Activated B cell treated with CpG ODN at 0.5 μM for 24 hours (primary cell): ENCODE data around the gene NRSN1. TPM values are rescaled to one million over a fixed set of nuclear protein-coding genes. Genes with fewer than 3 reads are reported as not detected.
"Not testable (repeated sequence)": the region's sequence is repeated elsewhere in the genome, so short reads cannot be mapped to it uniquely, and the experiment has no call there.

ENCODE experiments used
- ATAC-seq: fragments of 200-7000 bp; cut with Tn5 transposase; one replicate; pipeline ENCODE4 v1.10.0; 2021; ENCODE audit warnings: low read depth, mild to moderate bottlenecking, moderate library complexity
- CTCF ChIA-PET: fragments of 350-600 bp; sonication (Branson Sonifier 250); formaldehyde crosslinking; loops from one replicate; lab custom pipeline; 2021; ENCODE audit warnings: antibody characterized with exemption; lab: Charles Lee
- POLR2A ChIA-PET: fragments of 350-600 bp; sonication (Branson Sonifier 250); formaldehyde crosslinking; loops from one replicate; lab custom pipeline; 2021; ENCODE audit warnings: antibody characterized with exemption; lab: Charles Lee
- DNase-seq: peaks from one replicate; pipeline ENCODE4 v3.0.0; 2022
- H3K27ac Mint-ChIP-seq: one replicate; pipeline ENCODE4 v1.8.0; 2020; ENCODE audit warnings: mixed read lengths
- H3K27me3 Mint-ChIP-seq: one replicate; pipeline ENCODE4 v1.8.0; 2021; ENCODE audit warnings: mixed read lengths
- H3K36me3 Mint-ChIP-seq: one replicate; pipeline ENCODE4 v1.8.0; 2021; ENCODE audit warnings: low read depth, mixed read lengths
- H3K4me1 Mint-ChIP-seq: one replicate; pipeline ENCODE4 v1.8.0; 2021; ENCODE audit warnings: mixed read lengths
- H3K4me3 Mint-ChIP-seq: one replicate; pipeline ENCODE4 v1.8.0; 2020; ENCODE audit warnings: mild to moderate bottlenecking, mixed read lengths
- H3K9me3 Mint-ChIP-seq: one replicate; pipeline ENCODE4 v1.8.0; 2020; ENCODE audit warnings: mixed read lengths
- CTCF ChIP-seq: fragments of 200-600 bp; IDR thresholded peaks from one replicate; pipeline ENCODE4 v1.8.0; 2022; ENCODE audit warnings: antibody characterized with exemption, mild to moderate bottlenecking
- intact Hi-C: fragments of 100-400 bp; cut with micrococcal nuclease; formaldehyde crosslinking; loops from one replicate; pipeline ENCODE4 v1.15.1; 2024
- total RNA-seq: library from RNA; stranded (reverse); gene quantifications from 2 replicates; pipeline ENCODE4 v1.2.3, GENCODE V29; 2022

NRSN1 gene
- total RNA-seq, 1 donor from 2014 or later: not detected

- ATAC-seq (no peak), DNase-seq (no peak)
- Mint-ChIP-seq H3K4me1 (no peaks in the 10 kb centered on the region), H3K27me3 (peaks cover 2% of the 10 kb centered on the region), H3K4me3 (no peak overlapping the region), H3K9me3 (no peaks in the 10 kb centered on the region), H3K36me3 (no peaks in the 10 kb centered on the region), H3K27ac (no peak overlapping the region)
- intact Hi-C loops: no loop called here
- ChIA-PET CTCF (no interaction called here), POLR2A (no interaction called here)
- no peak for TF ChIP-seq CTCF
Observed at GRCh38 chr6:24131751-24132150, 5.7 kb downstream of the NRSN1 start.

- no peak for TF ChIP-seq CTCF
- ATAC-seq: no peak
- Mint-ChIP-seq H3K4me1 (no peaks in the 10 kb centered on the region), H3K27ac (no peak overlapping the region), H3K9me3 (no peaks in the 10 kb centered on the region), H3K36me3 (no peaks in the 10 kb centered on the region), H3K4me3 (no peak overlapping the region), H3K27me3 (no peaks in the 10 kb centered on the region)
- ChIA-PET CTCF (no interaction called here), POLR2A (no interaction called here)
- intact Hi-C loops: no loop called here
- no peak for DNase-seq
Observed at GRCh38 chr6:24139080-24139479, 13.1 kb downstream of the NRSN1 start.

- ChIA-PET CTCF (no interaction called here), POLR2A (no interaction called here)
- Mint-ChIP-seq H3K4me3 (no peak overlapping the region), H3K27me3 (no peaks in the 10 kb centered on the region), H3K4me1 (no peaks in the 10 kb centered on the region), H3K27ac (no peak overlapping the region), H3K9me3 (no peaks in the 10 kb centered on the region), H3K36me3 (no peaks in the 10 kb centered on the region)
- no peak for DNase-seq
- no peak for ATAC-seq
- intact Hi-C loops: no loop called here
- TF ChIP-seq CTCF: no peak
Observed at GRCh38 chr6:24139639-24140038, 13.6 kb downstream of the NRSN1 start.

- H3K9me3 Mint-ChIP-seq: no peaks in the 10 kb centered on the region
- H3K36me3 Mint-ChIP-seq: no peaks in the 10 kb centered on the region
- CTCF ChIA-PET: no interaction called here
- POLR2A ChIA-PET: no interaction called here
- DNase-seq: no peak
- no peak overlapping the region for H3K4me3 Mint-ChIP-seq
- H3K27me3 Mint-ChIP-seq: no peaks in the 10 kb centered on the region
- H3K4me1 Mint-ChIP-seq: no peaks in the 10 kb centered on the region
- ATAC-seq: no peak
- no peak overlapping the region for H3K27ac Mint-ChIP-seq
- no peak for TF ChIP-seq CTCF
- intact Hi-C loops: no loop called here
Observed at GRCh38 chr6:24140591-24140990, 14.6 kb downstream of the NRSN1 start.

- intact Hi-C loops, POLR2A ChIA-PET, H3K36me3 Mint-ChIP-seq, H3K27ac Mint-ChIP-seq, H3K4me3 Mint-ChIP-seq, ATAC-seq, H3K9me3 Mint-ChIP-seq, H3K4me1 Mint-ChIP-seq, CTCF ChIA-PET, H3K27me3 Mint-ChIP-seq, DNase-seq: not testable (repeated sequence)
Observed at GRCh38 chr6:24142733-24143132, 16.7 kb downstream of the NRSN1 start.

GRCh38 chr6:24145690-24146131, 19.7 kb downstream of the NRSN1 start:
- no peak for ATAC-seq
- POLR2A ChIA-PET: no interaction called here
- CTCF ChIA-PET: no interaction called here
- no peaks in the 10 kb centered on the region for H3K27me3 Mint-ChIP-seq
- H3K4me3 Mint-ChIP-seq: no peak overlapping the region
- intact Hi-C loops: no loop called here
- TF ChIP-seq CTCF: no peak
- no peaks in the 10 kb centered on the region for H3K36me3 Mint-ChIP-seq
- peaks cover 2% of the 10 kb centered on the region for H3K9me3 Mint-ChIP-seq
- H3K4me1 Mint-ChIP-seq: no peaks in the 10 kb centered on the region
- no peak overlapping the region for H3K27ac Mint-ChIP-seq
- no peak for DNase-seq
